HG02678 (cell line): ENCODE measurements around the gene EWSR1.
"Not testable (repeated sequence)": the region's sequence is repeated elsewhere in the genome, so short reads cannot be mapped to it uniquely, and the experiment has no call there.

Experiments
- ATAC-seq: cut with Tn5 transposase; IDR thresholded peaks from one replicate; pipeline ENCODE4 v1.9.1; 2021; ENCODE audit warnings: mild to moderate bottlenecking, moderate library complexity; ENCODE audit not compliant: unreplicated experiment

The EWSR1 gene

DNA sequence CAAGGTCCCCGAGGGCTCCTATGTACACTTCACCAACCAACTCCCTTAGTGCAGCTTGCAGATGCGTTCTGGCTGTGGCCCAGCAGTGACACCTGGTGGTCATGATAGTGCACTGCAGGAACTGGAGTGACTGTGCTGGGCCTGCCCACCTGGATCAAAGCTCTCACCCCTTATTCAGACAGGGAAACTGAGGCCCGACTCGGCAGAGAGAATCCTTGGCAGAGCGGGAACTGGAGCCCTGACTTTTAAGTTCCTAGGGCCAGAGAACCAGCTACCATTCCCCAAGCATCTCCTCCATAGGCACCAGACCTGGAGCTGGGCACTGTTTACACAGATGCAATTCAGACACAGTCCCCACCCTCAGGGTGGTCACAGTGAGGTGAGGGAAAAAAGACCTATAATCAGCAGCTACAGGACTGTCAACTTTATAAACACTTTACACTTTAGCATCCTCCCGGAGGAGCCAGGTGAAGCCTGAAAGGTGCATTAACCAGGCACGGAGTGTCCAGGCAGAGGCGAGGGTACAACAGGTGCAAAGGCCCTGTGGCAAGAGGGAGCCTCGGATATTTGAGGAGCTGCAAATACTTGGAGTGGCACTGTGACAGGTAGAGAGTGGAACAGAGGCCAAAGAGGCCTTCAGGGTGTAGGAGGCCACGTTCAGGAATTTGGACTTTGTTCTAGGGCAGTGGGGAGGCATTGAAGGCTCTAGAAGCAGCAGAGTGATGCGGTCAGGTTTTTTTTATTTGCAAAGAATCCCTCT is 22.3 kb upstream of the EWSR1 start:
- peak; percentile 44 for ATAC-seq

GRCh38 chr22:29247891-29248290 is 20.2 kb upstream of the EWSR1 start:
- ATAC-seq, result not testable (repeated sequence)

DNA sequence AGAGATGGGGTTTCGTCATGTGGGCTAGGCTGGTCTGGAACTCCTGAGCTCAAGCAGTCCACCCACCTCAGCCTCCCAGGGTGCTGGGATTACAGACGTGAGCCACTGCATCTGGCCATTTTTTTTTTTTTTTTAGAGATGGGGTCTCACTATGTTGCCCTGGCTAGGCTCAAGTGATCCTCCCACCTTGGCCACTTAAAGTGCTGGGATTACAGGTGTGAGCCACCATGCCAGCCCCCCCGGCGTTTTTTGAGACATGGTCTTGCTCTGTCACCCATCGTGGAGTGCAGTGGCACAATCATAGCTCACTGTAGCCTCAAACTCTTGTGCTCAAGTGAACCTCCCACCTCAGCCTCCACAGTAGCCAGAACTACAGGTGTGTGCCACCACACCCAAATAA is 16.8 kb upstream of the EWSR1 start:
- no peak for ATAC-seq

GRCh38 chr22:29251981-29252911 is 15.8 kb upstream of the EWSR1 start:
- no peak for ATAC-seq

GRCh38 chr22:29253561-29254285 is 14.3 kb upstream of the EWSR1 start:
- no peak for ATAC-seq

- no peak for ATAC-seq
Measured at GRCh38 chr22:29254286-29254660, 13.8 kb upstream of the EWSR1 start.

GRCh38 chr22:29255064-29255621 is 12.9 kb upstream of the EWSR1 start:
- no peak for ATAC-seq

GRCh38 chr22:29256606-29257325 is 11.3 kb upstream of the EWSR1 start:
- ATAC-seq, result no peak

DNA sequence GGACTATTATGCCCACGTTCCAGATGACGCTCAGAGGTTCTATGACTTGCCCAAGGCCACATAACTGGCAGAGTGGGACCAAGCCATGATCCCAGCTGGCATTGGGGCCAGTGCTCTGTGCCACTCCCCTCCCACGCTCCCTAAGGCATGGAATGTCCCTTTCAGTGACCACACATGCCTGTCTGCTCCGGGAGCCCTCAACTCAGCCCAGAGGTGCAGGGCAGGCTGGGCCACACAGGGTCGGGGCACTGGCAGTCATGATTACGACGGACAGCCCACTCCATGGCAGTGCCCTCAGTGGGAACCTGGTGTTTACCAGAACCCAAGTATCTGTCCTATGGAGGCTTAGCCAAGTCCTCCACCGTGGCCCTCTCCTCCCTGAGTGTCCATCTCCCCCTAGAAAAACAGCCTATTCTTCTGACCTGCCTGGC is 10.3 kb upstream of the EWSR1 start:
- no peak for ATAC-seq

- no peak for ATAC-seq
Measured at GRCh38 chr22:29258407-29259252, 9.4 kb upstream of the EWSR1 start.

DNA sequence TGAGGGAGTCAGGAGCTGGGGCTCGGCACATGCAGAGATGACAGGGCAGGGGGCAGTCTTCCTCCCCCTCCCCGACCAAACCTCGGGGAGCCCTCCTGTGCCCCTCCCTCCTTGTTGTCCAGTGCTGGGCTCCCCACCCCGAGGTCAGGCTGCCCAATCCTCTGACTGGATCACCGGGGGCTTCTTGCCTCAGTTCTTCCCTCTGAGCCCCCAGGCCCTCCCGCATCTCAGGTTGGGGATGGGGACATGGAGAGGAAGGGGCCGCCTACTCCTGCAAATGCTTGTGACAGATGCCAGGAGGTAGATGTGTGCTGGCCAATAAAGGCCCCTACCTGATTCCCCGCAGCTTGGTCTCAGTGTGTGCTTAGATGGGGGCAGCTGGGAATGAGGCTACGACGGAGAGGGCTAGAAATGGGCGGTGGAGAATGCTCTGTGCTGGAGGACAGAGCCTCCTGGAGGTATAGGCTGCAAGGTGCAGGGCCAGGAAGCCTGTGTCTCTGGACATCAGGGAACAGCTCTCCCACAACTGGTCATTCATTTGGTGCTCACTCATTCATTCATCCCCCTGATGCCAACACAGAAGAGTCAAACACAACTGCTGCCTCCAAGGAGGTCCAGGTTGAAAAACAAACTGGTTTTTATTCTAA is 8.7 kb upstream of the EWSR1 start:
- no peak for ATAC-seq

GRCh38 chr22:29260031-29260560 is 8.0 kb upstream of the EWSR1 start:
- ATAC-seq, result no peak

GRCh38 chr22:29260601-29261315 is 7.3 kb upstream of the EWSR1 start:
- ATAC-seq, result no peak

GRCh38 chr22:29263791-29264276 is 4.2 kb upstream of the EWSR1 start:
- no peak for ATAC-seq

GRCh38 chr22:29265305-29265704 is 2.8 kb upstream of the EWSR1 start:
- ATAC-seq, result no peak

DNA sequence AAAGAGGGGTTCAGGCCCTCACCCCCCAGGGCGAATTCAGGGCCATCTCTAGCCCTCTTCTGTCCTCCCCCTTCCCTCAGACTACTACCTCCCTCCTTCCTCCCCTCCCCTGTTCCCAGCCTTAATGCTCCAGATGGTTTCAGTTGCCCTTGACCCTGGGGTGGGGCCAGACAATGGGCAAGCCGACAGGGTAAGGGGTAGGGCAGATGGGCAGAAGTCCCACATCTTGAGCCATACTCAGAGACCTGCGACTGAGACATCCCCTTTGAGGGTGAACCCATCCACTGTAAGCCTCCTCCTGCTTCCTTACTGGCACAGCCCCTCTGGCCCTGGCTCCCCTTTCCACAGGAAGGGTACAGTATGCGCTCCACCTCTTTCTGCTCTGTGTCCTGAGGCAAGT is 2.1 kb upstream of the EWSR1 start:
- ATAC-seq, result no peak

- ATAC-seq, result no peak
Measured at GRCh38 chr22:29266564-29267461, 1.3 kb upstream of the EWSR1 start.
